Measurements from ENCODE around the gene ZCCHC24.

ZCCHC24 gene

DNA sequence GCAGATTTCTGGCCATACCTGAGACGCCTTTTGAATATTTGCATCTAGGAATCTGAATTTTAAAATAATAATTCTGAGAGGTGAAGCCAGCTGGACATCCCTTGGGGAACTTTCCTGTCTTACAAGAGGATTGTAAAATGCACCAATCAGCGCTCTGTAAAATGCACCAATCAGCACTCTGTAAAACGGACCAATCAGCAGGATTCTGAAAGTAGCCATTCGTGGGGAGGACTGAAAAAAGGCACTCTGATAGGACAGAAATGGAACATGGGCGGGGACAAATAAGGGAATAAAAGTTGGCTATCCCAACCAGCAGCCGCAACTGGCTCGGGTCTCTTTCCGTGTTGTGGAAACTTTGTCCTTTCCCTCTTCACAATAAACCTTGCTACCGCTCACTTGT is 88.2 kb downstream of the ZCCHC24 start:
- no peak for DNase-seq

DNA sequence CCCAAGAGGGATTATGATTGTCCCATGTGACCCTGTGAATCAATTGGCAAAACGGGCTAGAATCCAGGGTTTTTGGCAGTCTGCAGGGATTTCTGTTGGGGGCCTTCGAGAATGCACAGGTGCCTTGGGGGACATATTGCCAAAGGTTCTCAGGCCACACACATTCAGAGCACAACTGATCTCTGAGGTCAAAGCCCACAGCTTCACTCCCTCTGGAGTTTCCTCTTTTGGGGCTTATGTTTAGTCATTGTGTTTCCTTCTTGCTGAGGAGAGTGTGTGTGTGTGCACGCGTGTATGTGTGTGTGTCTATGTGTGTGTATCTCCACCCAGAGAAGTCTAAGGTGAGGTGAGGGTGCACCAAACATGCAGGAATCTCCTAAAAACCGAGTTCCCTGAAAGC is 89.3 kb downstream of the ZCCHC24 start:
- no peak for DNase-seq

DNA sequence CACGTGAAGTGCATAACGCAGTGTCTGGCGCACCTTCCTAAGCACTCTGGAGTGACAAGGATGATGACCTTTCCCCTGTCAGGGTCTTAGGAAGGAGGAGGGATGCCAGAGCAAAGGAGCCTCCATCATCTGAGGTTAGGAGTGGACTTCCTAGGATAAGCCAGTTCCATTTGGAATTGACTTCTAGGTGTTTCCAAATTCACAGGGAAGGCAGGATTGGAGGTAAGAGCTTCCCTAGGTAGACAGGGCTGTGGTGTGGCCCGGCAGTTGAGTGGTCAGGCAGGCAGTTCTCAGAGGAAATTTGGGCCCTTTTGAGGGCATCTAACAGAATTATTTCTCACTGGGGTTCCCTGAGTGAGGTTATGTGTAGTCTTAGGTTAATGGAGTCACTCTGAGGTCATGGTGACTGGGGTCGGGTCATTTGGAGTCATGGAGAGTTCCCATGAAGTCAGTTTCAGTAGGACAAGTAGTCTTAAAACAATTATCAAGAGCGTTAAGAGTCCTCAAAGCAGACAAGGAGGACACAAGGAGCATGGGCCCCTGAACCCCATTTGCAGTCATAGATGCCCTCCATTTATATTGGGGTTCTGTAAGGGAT is 89.9 kb downstream of the ZCCHC24 start:
- DNase-seq = no peak

DNA sequence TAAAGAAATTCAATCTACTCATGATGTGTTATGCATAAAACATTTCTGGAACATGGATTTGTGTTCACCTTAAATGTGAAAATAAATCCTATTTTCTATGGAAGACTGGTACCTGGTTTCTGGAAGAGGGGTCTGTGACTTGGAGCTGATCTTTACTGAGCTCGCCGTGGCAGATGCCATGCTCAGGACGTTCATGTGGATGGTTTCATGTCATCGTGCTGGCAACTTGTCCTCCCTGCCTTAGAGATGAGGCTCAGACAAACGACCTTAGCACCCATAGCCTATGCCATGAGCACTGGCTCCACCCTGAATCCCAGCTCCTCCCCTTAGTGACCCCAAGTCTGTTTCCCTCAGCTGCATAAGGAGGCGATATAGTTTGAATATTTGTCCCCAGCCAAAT is 90.8 kb downstream of the ZCCHC24 start:
- DNase-seq = no peak

DNA sequence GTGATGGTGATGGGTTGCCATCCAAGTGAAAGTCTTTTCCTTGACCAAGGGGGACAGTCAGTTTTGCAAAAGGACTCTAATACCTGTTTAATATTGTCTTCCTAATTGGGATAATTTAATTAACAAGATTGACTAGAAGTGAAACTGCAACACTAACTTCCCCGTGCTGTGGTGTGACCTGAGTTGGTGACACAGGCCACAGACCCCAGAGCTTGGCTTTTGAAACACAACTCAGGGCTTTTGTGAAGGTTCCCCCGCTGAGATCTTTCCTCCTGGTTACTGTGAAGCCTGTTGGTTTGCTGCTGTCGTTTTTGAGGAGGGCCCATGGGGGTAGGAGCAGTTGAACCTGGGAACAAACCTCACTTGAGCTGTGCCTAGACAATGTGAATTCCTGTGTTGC is 91.3 kb downstream of the ZCCHC24 start:
- DNase-seq = no peak

DNA sequence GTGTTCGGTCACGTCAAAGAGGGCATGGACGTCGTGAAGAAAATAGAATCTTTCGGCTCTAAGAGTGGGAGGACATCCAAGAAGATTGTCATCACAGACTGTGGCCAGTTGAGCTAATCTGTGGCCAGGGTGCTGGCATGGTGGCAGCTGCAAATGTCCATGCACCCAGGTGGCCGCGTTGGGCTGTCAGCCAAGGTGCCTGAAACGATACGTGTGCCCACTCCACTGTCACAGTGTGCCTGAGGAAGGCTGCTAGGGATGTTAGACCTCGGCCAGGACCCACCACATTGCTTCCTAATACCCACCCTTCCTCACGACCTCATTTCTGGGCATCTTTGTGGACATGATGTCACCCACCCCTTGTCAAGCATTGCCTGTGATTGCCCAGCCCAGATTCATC is 91.7 kb downstream of the ZCCHC24 start:
- no peak for DNase-seq

DNA sequence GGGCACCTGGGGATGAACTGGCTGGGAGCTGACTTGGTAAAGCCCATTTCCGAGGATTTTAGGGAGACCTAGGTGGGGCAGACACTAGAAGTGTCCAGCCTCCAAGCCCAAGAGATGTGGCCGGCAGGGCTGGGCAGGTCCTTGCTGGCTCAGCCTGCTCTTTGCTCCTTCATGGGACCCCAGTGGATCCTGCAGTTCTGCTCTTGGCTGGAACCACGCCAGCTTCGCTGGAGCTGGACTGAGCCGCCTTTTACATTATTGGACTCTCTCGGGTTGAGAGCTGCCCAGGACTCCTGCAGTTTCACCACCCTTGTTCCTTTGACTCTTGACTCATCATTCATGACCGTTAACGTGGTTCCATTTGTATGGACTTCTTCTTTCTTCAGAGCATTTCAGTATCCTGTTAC is 92.4 kb downstream of the ZCCHC24 start:
- no peak for DNase-seq

DNA sequence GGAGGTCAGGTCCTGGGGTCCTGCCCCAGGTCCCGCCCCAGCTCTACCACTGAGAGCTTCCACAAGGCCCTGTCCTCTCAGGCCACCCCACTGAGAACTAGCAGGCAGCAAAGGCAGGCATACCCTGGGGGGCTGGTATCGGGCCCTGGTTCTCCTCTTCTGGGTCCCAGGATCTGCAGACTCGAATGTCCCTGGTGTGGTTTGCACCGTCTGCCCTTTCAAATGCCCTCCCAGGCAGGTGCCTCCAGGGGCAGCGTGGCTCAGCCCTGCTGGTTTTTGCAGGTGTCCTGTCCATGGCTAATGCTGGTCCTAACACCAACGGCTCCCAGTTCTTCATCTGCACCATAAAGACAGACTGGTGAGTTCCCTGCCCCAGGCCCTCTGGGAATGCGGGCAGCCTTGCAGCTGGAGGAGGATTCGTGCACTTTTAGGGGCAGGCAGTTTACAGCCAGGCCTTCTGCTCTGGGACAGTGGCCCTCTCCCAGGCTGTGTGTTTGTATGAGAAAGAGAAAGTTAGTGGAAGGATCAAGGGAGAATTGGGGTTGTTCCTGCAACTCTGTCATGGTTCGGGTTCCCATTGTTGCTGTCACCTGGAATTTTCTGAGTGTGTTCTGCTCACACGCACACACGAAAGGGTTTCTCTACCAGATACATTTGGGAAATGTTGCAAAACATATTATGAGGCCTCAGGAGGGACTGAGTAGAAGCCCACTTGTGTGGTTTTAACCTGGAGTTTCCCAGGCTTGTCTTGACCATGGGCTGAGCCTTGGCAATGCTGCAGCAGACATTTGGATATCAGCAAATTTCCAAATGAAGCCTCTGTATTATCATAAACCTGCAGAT is 93.2 kb downstream of the ZCCHC24 start:
- no peak for DNase-seq

DNA sequence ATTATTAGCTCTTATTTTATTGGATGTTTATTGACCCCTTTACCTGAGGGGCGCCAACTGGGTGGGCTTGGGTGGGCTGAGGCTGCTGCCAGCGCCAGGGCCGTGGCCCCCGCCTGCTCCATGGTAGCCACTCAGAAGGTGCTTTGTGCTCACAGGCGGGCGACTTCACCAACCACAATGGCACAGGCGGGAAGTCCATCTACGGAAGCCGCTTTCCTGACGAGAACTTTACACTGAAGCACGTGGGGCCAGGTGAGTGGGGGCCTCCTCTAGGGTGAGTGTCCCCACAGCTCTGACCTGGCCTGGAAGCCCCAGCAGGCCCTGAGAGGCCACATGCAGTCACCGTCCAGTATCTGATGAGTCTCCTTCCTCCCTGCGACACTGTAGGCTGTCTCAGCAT is 94.1 kb downstream of the ZCCHC24 start:
- no peak for DNase-seq

DNA sequence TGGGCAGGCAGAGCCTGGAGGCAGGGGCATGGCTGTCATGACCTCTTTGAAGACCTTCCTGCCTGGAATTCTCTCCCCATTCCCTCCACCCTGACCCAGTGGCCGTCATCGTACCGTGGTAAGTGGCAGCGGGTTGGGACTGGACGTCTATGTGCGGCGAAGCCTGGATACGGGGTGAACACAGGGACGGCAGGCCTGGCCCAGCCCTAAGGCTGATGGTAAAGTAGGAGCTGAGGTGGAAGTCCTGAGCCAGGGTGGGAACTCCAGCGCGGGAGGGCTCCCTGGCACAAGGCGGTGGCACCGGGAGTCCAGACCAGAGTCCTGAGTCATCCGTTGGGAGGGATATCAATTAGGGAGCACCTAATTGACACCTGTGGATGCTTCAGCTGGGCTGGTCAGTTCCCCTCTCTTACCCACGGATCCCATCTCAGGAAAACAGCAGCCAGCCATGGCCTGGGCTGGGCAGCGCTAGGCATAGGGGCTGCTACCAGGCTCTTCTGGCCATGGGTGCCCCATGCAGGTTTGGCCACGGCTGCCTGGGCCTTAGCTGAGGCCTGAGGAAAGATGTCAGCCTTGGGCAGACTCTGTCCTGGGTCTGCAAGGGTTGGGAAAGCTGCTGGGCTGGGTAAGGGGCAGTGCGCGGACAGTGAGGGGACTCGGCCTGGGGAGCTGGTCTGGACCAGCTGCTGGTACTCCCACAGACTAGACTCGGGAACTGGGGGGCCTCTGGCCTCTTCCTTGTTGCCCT is 94.8 kb downstream of the ZCCHC24 start:
- no peak for DNase-seq

DNA sequence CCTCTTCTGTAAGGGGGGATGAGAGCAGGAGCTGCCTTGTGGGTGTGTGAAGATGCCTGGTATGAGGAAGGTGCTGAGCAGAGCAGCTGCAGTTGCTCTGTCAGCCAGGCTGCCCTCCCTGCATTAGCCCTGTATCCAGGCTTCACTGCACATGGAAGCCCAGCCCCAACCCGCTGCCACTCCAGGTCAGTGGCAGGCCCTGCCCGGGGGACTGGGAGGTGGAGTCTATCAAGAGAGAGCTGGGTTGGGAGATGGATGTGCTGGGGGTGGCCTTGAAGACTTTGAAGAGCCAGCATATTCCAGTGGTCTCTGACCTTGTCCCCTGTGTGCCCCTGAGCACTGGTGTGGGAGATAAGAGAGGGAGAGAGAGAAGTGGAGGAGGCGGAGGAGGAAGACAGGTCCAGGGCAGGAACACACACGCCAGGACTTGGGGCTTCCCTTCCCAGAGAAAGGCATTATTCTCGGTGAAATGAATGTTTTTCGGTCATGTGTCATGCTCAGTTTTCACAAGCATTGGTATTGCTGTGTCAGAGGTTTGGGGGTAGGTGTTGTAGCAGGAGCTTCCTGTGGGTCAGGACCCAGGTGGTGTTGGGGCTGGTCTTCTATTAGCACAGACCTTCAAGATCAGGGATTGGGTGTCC is 95.5 kb downstream of the ZCCHC24 start:
- DNase-seq = no peak

DNA sequence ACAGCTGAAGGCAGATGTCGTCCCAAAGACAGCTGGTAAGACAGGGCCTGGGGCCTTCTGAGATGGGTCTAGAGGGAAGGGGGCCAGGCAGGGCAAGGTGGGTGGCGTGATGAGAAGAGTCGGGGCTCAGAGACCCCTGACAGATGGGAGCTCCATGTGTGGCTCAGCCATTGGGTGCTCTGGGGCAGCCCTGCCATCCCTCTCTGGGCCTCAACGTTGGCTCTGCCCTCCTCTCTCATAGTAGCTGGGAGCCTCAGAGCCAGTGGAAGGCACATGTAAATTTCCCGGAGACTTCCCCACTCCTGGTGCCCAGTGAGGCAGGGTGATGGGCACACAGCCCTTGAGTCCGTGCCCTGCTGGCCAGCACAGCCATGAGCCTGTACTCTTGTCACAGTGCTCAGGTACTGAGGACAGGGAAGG is 96.3 kb downstream of the ZCCHC24 start:
- DNase-seq = no peak

DNA sequence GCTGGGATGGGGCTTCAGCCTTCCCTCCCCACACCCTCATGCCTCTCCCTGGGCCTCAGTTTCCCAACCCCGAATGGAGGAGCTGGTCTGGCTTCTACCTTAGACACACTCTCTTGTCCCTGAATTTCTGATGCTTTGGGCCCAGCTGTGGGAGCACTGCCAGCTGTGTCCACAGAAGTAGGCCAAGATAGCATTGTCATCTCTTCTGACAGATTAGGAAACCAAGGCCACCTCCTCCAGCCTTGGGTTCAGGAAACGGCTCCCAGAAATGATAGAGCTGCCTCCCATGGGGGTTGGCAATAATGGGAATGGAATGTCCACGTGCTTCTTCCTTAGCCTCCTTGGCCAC is 96.8 kb downstream of the ZCCHC24 start:
- no peak for DNase-seq

DNA sequence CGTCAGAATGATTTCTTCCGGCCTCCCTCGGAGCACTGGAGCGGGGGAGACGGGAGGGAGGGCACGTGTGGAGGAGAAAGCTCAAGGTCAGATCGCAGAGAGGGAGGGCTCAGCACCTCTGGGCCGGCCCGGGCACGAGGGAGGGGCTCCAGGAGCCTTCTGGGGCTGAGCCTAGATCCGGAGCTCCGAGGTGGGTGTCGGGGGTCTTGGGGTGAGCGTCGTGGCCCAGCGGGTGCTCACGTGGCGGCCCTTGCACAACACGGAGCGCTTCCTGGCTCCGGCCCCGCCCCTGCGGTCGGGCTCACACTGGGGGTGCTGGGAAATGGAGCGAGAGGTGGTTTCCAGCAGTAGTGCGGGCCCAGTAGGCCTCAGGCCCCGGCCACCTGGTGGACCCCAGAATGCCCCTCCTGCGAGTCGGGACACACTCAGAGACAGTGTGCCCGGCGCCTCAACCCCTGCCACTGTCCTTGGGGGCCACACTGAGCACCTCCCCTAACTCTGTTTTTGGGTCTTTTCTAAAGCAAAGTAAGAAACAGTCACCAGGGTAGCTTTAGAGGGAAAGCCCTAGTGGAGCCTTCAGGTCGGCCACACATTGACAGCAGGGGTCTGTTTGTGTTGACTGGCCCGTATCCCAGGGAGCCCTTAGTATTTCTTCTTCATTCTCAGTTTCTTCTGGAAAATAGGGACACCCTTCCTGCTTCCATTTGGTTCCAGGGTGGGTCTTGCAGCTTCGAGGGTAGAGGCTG is 97.4 kb downstream of the ZCCHC24 start:
- no peak for DNase-seq

DNA sequence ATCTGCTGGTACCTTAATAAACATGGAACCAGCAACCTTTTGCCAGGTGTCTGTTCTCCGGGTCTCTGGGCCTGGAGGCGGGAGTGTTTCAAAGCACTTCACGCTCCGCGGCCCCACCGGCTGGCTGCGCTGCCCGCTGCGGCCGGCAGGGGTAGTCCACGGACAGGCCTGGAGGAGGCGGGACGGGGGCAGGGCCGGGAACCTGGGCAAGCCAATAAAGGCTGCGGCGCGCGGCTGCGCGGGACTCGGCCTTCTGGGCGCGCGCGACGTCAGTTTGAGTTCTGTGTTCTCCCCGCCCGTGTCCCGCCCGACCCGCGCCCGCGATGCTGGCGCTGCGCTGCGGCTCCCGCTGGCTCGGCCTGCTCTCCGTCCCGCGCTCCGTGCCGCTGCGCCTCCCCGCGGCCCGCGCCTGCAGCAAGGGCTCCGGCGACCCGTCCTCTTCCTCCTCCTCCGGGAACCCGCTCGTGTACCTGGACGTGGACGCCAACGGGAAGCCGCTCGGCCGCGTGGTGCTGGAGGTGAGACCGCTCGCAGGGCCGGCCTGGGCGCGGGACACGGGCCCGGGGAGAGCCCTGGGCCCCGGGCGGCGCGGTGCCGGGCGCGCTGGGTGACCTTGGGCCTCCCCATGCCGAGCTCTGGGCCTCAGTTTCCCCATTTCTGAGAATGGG is 98.1 kb downstream of the ZCCHC24 start, which contains the start of gene PPIF:
Gene PPIF (plus strand): TSS at position 244 of the 668 bp plus-strand sequence. CDS start 80 bp downstream, at position 324.
- DNase-seq = peak; percentile 74

DNA sequence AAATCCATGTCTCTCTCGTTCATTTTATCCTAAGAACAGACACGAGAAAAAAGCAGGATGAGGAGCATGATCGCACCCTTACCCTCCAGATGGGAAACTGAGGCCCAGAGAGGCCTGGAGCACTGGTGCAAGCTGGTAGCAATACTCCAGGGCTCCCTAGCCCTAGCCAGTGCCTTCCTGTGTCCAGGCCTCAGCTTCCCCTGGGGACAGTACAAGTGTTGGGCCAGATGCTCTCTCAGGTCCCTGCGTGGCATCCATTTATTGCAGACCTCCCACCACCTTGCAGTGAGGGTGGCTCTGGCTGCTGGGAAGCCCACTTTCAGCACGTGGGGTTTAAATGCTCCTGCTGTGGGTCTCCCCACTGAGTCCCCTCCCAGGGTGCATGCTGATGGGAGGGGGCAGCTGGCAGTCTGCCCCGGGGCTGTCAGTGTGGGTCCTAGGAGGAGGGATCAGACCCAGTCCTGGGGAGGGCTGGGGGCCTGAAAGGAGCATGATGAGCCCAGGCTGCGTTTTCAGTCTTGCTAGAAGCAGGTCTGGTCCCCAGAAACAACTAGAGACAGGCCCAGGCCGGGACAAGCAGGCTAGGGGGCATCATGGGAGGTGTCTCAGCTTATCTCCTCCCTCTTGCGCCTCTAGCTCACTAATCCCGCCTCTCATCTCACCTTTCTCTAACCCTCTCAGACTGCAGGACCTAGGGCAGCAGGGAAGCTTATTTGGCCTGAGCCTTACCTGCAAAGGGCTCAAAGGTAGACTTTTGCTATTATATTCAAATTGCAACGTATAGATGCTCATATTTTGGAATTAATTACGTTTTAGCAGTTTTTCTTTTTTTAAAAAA is 98.8 kb downstream of the ZCCHC24 start:
- DNase-seq = no peak

DNA sequence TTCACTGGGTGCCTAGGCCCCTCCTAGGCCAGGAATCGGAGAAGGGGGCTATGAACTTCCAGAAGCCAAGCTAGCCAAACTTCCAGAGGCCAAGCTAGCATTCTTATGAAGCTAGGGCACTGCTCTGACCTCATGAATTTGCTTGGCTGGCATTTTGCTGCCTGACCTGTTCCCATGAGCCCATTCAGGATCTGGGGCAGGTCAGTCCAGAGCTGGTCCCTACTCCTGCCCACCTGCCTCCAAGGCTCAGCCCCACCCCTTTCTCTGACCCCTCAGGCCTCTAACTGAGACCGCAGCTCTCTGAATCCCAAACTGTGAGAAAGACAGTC is 99.4 kb downstream of the ZCCHC24 start:
- DNase-seq = no peak

DNA sequence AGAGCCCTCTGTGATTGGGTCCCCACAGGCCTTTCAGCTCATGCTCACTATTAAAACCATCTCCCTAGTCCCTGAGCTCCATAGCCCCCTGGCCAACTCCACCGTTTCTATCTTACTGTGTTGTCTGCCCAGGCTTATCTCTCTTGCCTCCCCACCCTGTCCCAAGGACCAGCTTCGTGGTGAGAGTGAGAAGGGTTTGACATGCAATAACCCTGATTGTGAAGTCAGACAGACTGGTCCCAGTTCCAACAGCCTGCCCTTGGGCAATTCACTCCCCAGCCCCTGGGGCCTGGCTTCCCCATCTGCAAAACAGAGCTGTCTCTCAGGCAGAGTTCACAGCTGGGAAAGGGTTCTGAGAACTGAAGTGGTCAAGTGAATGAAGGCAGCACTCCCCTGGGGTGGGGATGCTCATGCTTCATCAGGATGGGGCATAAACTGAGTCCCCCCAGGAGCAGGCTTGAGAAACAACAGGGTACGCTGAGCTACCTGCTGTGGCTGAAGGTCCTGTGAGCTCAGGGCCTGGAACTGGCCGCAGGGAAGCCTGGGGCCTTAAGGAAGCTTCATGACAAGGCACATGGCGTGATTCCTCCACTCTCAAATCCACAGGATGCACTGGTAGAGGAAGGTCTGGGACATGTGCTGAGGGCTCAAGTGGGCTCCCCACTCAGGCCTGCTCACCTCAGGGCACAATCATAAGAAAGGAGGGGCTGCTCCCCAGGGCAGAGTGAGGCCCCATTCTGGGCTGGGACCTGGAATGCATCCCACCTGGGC is 100.0 kb downstream of the ZCCHC24 start:
- no peak for DNase-seq

DNA sequence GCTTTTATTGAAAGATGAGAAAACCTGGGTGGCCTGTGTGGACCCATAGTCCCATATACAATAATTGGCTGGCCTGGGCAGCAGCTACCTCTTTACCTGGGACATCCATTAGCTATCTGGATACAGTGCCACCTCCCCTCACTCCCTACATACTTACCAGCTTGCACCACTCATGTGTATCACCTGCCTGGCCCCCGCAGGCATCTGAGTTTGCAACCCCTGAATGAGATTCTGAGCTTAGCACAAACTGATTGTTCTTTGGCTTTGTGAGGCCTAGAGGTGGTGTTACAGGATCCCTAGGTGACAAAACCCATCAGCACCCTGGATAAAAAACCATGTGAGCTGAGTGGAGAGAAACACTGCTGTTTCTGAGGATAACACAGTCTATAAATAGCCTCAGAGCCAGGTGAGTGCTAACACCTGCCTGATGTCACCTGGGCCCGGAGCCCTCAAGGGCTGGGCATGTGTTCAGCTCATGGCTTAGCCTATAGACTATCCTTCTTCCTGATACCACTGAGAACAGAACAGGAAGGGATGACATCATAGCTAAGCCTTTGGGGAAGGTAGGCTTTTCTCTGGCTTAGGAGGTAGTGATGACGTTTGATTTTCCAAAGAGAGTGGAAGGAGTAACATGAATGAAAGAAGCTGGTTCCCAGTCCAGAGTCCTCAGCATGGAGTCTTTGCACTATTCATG is 100.8 kb downstream of the ZCCHC24 start:
- peak; percentile 90 for DNase-seq
